HG03139 (cell line): ENCODE results near the gene COL10A1.

Experiments used
- ATAC-seq: cut with Tn5 transposase; IDR thresholded peaks from one replicate; pipeline ENCODE4 v1.9.1; 2021; ENCODE audit not compliant: unreplicated experiment

Gene COL10A1

GRCh38 chr6:116126032-116126431 lies at the start of gene COL10A1:
TSS of gene COL10A1 (minus strand) at chr6:116126132. CDS start at chr6:116125492, 640 bp downstream.
- no peak for ATAC-seq

DNA sequence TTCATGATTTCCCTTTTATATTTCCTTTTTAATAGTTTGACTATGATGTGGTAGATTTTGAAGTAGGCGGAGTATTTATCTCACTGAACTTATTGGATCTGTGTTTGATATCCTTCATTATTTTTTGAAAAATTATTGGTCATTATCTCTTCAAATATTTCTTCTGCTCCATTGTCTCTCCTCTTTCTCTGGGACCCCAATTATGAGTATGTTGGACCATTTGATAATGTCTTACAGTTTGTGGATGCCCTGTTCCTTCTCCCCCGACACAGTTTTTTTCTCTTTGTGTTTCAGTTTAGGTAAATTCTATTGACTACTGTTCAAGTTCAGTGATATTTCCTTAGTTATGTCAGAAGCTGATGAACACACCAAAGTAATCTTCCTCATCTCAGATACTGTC lies 49.4 kb upstream of the COL10A1 start:
- no peak for ATAC-seq

- ATAC-seq: no peak
Observed at GRCh38 chr6:116173928-116174327, 48.0 kb upstream of the COL10A1 start.

GRCh38 chr6:116170358-116171057 lies 44.6 kb upstream of the COL10A1 start:
- ATAC-seq: no peak

DNA sequence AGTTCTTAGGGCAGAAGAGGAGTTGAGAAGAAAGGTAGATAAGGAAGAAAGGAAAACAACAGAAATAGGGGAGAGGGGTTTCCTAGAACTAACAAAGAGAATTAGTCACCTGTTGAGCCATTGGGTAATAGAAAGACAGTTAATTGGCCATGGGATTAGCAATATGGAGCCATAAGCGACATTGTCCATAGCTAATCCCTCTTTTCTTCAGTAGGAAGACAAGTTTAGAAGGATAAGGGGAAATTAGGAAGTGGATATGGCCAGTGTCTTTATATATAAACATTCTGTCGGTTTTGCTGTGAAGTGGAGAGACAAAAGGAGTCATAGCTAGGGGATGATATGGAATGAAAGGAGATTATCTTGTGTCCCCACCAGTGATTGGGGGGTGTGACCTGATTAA lies 43.9 kb upstream of the COL10A1 start:
- no peak for ATAC-seq

DNA sequence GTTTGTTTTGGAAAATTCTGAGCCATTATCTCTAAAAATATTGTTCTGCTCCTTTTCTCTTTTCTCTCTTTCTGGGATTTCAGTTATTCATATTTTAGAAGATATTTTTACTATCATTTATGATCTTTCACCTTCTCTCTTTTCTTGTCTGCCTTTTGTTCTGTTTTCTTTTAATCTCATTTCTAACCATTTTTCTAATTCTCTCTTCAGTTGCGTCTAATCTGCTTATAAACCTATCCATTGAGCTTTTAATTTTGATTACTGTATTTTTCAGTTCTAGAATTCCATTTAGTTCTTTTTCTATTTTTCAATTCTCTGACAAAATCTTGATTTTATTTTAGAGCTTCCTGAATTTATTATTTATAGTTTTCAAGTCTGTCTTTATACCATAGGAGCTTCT lies 42.2 kb upstream of the COL10A1 start:
- ATAC-seq: no peak

DNA sequence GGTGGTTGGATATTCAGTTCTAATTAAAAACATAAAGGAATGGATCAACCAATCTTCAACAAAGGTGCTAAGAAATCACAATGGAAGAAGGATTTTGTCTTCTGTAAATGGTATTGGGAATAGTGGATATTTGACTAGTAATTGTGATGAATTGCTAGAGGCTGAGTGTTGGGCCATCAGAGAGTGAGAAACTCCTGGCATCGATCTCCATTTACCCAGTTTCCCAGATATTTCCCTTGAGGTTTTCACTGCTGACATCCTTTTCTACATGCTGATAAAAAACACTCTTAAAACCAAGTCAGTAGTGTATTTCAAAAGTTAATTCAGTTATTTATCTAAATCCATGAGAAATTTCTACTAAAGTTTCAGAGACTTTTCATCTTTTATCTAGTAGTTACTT lies 40.4 kb upstream of the COL10A1 start:
- no peak for ATAC-seq

- ATAC-seq: peak; percentile 65
Observed at GRCh38 chr6:116165596-116165995, 39.7 kb upstream of the COL10A1 start.

DNA sequence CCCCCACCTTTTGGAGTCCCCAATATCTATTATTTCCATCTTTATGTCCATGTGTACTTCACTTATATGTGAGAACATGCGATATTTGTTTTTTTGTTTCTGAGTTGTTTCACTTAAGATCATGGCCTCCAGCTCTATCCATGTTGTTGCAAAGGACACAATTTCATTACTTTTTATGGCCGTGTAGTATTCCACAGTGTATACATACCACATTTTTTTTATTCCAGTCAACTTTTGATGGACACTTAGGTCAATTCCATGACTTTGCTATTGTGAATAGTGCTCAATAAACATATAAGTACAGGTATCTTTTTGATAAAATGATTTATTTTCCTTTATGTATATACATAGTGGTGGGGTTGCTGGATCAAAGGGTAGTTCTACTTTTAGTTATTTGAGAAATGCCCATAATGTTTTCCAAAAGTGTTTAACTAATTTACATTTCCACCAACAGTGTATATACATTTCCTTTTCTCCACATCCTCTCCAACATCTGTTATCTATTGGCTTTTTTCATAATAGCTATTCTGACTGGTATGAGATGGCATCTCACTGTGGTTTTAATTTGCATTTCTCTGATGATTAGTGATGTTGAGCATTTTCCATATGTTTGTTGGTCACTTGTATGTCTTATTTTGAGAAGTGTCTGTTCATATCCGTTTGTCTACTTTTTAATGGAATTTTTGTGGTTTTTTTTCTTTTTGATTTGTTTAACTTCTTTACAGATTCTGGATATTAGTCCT lies 34.0 kb upstream of the COL10A1 start:
- ATAC-seq: no peak

DNA sequence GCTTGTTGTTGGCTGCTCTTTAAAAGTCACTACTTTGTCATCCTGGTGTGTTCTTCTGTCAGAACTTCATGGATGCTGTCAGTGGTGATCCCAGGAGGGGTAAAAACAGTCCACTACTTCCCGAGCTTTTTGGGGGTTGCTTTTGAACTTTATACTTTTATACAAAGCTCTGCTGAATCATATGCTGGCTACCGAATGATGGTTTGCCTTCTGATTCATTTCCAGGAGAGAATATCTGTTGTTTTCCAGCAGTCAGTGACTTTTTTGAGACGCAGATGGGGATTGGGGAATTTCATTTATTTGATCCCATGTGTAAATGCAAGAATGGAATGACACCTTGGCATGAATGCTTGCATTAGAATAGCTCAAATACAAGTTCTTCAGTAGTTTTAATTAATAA lies 32.7 kb upstream of the COL10A1 start:
- ATAC-seq: no peak

DNA sequence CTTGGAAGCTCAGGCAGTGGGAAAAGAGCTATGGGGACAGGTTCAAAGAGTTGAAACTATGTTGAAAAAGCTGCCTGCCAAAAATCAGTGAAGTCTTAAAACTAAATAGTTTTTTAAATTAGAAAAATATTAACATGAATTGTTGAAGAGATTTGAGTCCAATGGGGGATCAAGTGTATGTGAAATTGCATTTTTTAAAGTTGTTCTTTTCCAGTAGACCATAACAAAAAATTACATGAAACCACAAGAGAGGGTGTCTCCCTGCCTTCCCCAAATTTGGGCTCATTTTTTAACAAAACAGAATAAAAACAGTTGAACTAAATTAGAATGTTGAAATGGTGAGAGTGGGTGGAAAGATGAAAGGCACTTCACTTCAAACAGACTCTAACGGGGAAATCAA lies 31.5 kb upstream of the COL10A1 start:
- no peak for ATAC-seq

DNA sequence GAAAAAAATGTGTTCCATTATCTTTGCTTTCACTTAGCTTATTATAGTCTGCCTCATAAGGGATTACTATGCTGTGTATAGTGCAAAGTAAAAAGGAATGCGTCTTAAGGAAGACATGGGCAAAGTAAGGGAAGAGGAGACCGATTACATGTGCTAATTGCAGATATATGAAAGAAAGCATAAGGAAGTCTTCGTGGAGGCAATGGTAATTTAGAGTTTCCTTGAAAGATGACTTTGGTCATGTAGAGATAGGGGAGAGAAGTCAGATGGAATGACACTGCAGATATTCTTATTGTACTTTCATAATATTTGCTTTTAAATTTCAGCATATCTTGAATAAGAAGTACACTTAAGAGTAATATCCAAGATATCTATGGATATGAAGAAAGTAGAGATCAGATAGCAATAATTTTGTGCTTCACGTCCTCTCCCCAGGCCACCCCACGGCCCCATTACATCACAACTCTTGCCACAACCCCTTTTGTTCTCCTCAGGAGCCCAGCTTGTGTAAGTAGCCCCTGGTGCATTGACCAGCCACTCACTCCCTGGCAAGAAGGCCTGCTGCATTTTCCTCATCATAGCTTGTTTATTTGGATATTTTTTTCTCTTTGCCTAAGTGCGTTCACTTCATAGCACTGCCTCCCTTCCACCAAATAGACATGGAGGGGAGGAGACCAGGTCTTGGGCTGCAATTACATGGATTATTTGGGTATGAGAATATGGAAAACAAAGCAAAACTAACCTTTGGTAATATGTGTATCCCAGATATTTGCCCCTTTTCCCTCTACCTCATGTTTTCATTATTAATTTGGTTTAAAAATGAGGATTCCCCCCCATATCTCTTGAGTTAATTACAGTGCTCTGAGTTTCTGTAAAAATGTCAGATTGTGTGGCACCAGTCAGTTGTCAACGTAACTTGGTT lies 30.7 kb upstream of the COL10A1 start:
- ATAC-seq: no peak

- no peak for ATAC-seq
Observed at GRCh38 chr6:116154887-116155286, 29.0 kb upstream of the COL10A1 start.

GRCh38 chr6:116152620-116153019 lies 26.7 kb upstream of the COL10A1 start:
- ATAC-seq: no peak

GRCh38 chr6:116145803-116146675 lies 20.1 kb upstream of the COL10A1 start:
- no peak for ATAC-seq

- no peak for ATAC-seq
Observed at GRCh38 chr6:116144605-116145004, 18.7 kb upstream of the COL10A1 start.

GRCh38 chr6:116139917-116140316 lies 14.0 kb upstream of the COL10A1 start:
- no peak for ATAC-seq

- ATAC-seq: no peak
Observed at GRCh38 chr6:116136933-116137340, 11.0 kb upstream of the COL10A1 start.

- ATAC-seq: no peak
Observed at GRCh38 chr6:116136373-116136772, 10.4 kb upstream of the COL10A1 start.

GRCh38 chr6:116133453-116133852 lies 7.5 kb upstream of the COL10A1 start:
- no peak for ATAC-seq
